GM12864 (cell line): ENCODE data around the gene SETD3.

ENCODE experiments used
- DNase-seq: peaks from one replicate; pipeline ENCODE4 v3.0.0-alpha.2; 2011; ENCODE audit warnings: low read depth
- H3K4me3 ChIP-seq: 2 replicates; pipeline ENCODE4 v1.5.1; 2011; ENCODE audit warnings: mild to moderate bottlenecking, low read depth, low read length, control low read depth
- TF ChIP-seq, protein P1 (sequence below): IDR thresholded peaks from 2 replicates; pipeline ENCODE4 v1.5.1; 2011; ENCODE audit warnings: low read depth, mild to moderate bottlenecking, moderate library complexity, low read length, control low read depth, inconsistent platforms; ENCODE audit errors: missing control alignments

Gene SETD3

DNA sequence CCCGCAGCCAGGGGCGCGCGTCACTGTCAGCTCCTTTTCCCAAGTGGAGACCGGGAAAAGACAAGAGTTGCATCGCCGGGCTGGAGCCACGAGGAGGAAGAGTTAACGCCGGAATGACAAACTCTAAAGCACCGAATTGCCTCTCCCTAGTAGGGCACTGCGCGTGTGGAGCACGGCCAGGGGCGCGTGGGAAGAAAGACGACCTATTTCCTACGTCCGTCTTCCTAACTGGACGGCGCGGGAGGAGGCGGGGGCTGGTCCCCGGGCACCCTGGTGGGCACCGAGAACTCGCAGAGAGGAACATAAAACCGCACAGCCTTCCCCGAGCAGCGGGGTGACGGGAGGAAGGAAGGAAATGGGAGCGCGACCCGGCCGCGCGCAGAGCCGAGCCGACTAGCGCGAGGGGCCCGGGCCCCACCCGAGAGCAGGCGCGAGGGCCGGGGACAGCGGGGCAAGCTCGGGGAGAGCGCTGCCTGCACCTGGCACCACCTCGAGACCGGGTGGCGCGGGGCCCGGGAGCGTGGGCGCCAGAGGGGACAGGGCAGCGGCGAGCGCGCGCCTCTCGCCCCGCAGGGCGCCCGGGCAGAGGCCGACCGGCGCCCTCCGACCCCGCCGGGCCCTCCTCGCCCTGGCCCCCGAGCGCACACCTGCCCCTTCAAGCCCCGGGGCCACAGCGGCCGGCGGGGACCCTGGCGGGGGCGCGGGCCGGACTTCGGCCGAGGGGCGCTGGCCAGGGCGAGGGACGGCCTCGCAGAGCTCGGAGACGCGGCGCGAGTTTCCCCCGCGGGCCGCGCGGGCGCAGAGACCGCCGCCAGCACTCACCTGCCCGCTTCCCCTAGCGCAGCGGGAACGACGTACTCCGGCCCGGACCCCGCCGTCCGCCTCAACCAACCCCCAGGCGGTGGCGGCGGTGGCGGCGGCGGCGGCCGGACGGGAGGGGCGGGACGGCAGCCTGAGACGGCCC is at the start of gene SETD3:
TSS of gene SETD3 (minus strand) at position 954 of the 964 bp plus-strand sequence. CDS start 15,054 bp downstream, outside the sequence.
- TF ChIP-seq, protein P1, sequence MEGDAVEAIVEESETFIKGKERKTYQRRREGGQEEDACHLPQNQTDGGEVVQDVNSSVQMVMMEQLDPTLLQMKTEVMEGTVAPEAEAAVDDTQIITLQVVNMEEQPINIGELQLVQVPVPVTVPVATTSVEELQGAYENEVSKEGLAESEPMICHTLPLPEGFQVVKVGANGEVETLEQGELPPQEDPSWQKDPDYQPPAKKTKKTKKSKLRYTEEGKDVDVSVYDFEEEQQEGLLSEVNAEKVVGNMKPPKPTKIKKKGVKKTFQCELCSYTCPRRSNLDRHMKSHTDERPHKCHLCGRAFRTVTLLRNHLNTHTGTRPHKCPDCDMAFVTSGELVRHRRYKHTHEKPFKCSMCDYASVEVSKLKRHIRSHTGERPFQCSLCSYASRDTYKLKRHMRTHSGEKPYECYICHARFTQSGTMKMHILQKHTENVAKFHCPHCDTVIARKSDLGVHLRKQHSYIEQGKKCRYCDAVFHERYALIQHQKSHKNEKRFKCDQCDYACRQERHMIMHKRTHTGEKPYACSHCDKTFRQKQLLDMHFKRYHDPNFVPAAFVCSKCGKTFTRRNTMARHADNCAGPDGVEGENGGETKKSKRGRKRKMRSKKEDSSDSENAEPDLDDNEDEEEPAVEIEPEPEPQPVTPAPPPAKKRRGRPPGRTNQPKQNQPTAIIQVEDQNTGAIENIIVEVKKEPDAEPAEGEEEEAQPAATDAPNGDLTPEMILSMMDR: no peak
- peak within 1 kb of the TSS; percentile 79 for H3K4me3 ChIP-seq
- DNase-seq: no peak

DNA sequence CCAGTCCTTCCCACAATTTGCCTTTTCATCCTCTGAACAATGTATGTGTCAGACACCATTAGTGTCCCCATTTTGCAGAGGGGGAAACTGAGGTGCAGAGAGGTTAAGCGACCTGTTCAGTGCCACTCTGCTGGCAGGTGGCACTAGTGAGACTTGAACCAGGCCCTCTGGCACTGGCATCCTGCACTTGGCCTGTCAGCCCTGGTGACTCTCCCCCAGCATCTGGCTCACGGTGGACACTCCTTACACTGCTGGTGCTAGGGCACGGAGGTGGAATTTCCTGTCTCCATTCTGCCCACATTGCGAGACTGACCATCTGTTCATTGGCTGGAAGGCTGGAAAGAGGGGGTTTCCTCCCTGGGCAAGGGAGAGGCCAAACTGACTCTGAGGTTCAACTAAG is 49.2 kb upstream of the SETD3 start:
- no peak for DNase-seq
- no peak overlapping the region for H3K4me3 ChIP-seq

DNA sequence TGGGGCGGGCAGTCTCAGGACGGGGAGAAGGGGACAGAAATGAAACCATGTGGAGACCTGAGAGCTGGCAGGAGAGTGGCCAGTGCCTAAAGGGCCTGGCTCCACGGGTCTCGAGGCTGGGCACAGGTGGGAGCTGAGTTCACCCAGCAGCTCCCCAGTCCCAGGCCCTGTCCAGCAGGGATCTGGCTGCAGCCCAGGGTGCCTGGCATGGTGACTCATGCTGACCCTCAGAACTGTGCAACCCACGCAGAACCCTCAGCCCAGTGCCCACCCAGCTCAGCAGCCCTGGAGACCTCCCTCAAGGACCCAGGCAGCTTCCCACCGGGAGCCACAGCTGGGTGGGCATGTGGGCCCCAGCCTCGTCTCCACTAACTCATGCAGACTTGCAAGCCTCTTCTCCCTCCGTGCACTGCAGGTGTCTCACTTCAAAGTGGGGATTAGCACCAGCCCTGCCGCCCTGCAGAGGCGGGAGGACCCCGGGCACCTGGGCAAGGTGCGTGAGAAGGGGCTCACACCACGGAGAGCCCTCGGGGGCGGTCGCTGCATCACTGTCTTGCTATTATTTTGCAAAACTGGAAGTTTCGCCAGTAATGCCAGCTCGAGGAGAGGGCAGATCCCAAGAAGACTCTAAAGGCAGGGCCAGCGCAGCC is 46.9 kb upstream of the SETD3 start:
- no peak for DNase-seq
- H3K4me3 ChIP-seq: no peak overlapping the region
- TF ChIP-seq, protein P1: no peak

More for the DNA sequence above, 49.2 kb upstream of the SETD3 start:
- TF ChIP-seq, protein P1: peak; percentile 8

DNA sequence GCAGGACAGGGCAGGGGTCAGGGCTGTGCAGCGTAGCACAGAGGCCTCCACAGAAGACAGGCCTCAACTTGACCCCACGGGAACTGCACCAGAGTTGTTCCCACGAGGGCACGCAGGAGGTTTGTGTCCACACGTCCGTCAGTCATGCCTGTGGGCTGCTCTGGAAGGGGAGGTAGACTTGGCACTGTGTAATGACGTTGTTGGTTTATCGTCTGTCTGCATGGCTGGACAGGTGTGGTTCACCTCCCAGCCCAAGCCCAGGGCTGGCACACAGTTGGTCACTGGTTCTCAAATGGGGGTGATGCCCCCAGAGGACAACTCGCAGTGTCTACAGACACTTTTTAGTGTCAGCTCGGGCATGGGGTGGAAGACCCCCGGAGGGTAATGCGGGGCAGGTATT is 46.4 kb upstream of the SETD3 start:
- no peak for DNase-seq
- TF ChIP-seq, protein P1: no peak
- no peak overlapping the region for H3K4me3 ChIP-seq

DNA sequence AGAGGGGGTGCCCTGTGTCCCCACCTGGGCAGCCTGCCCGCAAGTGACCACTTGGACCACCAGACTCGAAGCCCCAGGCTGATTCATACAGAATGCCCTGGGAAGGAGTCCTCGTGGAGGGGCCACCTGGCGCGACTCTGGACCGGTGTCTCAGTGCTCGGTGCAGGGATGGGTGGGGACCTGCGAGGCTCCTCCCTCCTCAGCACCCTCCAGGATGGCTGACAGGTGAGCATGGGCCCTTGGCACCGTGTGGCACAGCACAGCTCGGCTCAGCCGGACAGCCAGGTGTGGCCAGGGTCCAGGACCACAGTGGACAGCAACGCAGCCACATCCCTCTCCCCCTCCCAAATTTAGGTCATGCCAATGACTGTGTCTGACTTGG is 45.0 kb upstream of the SETD3 start:
- TF ChIP-seq, protein P1: no peak
- no peak for DNase-seq
- no peak overlapping the region for H3K4me3 ChIP-seq

DNA sequence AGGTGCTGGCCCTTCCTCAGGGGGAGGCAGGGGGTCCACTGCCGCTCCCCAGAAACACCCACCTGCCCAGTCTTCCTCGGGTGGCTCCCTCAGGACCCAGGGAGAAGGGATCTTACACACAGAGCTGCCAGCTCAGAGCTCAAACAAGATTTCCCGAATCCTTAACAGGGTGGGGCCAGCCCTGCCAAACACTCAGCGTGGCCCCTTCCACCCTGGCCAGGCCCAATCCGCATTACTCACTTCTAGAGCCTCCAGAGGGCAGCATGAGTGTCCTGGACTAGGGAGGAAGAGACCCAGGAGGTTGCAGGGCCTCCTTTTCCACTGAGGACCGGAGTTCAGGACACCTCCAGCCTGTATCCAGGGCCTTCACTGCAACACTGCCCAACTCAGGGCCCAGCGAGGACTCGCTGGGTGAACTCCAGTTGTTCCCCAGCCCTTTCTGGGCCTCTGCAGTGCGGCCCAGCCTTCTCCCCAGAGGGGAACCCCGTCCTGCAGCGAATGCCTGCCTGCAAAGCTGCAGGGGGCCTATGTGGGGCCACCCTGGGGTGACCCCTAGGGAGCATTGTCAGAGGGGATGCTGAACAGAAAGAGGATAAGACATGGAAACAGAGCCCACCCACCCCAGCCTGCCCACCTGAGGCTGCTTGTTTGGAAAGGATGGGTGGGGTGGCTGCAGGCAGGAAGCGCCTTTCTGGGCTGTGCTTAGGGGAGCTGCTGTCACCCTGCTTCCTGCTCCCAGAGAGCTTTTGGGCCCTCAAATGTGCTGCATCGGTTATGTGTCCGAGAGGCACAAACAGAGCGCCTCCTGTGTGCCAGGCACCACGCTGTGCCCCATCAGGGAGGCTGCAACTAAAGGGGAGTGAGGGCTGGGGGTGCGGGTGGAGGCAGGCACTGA is 44.4 kb upstream of the SETD3 start:
- no peak overlapping the region for H3K4me3 ChIP-seq
- TF ChIP-seq, protein P1: peak; percentile 18
- DNase-seq: no peak
